ENCODE results near the gene FNDC4.

Gene FNDC4

DNA sequence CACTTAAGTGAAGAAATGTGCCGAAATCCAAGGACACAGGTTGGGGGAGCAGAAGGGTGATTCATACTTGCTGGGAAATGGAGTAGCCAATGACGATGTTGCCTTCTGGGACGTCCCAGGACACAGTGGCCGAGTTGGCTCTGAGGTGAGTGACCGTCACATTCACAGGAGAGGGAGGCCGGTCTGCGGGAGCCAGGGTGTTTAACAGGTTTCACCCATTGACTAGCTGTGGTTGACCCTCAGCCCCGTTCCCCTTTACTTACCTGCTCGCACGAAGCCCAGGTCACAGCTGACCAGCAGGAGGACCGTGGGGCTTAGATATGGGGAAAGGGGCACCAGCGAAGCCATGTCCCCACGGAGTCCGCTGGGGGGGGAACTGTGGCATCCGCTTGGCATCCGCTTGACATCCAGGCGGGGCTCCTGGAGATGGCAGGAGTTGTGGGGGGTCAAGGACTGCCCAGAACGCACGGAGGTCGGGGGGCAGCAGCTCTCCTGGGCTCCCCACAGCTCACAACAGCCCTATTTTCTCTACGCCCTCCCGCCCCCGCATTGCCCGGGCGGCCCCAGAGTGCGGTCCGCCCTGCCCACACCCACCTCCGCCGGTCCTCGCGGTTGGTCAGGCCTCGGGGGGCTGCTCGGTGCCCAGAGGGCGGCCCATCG is 586 bp downstream of the FNDC4 start:
- peak overlapping the region in 1 of 2 donors; percentile 52 for H3K9ac ChIP-seq (ENCODE audit: low read depth in 1 of 2, low read length in 2 of 2)
- no peaks in the 10 kb centered on the region for H3K9me3 ChIP-seq (ENCODE audit: control insufficient read depth in 2 of 2, low read length in 2 of 2)
- peaks cover 3 to 4% of the 10 kb centered on the region in 2 donors for H3K4me1 ChIP-seq (ENCODE audit: control insufficient read depth in 2 of 2, insufficient read depth in 2 of 2, low read length in 2 of 2)
- peaks cover 13 to 24% of the 10 kb centered on the region in 2 donors for H3K27me3 ChIP-seq (ENCODE audit: control insufficient read depth in 2 of 2, insufficient read depth in 2 of 2, low read length in 2 of 2)
- H3K27ac ChIP-seq (ENCODE audit: low read depth in 2 of 2, low read length in 2 of 2) = no peak overlapping the region
- H3K36me3 ChIP-seq (ENCODE audit: control insufficient read depth in 2 of 2, insufficient read depth in 2 of 2, low read length in 2 of 2) = no peaks in the 10 kb centered on the region
- peak overlapping the region; percentile 45 to 51 for H3K4me3 ChIP-seq (ENCODE audit: low read length in 2 of 2)

DNA sequence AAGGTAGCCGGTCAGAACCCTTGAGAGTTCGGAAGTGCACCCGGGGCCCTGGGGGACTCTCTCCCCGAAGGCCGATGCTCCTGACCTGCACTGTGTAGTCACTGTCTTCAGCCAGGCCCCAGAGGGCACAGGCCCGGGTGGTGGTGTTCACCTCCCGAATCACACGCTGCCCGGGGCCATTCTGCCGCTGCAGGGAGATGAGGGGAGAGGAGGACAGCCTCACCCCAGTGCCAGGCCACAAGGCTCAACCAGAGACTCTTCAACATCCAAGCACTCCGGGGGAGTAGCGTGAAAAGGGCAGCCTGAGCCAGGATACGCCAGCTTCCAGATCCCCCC is 1.1 kb downstream of the FNDC4 start:
- Histone ChIP-seq H3K4me3 (ENCODE audit: low read length in 2 of 2) (no peak overlapping the region), H3K36me3 (ENCODE audit: control insufficient read depth in 2 of 2, insufficient read depth in 2 of 2, low read length in 2 of 2) (no peaks in the 10 kb centered on the region), H3K9ac (ENCODE audit: low read depth in 1 of 2, low read length in 2 of 2) (no peak overlapping the region), H3K9me3 (ENCODE audit: control insufficient read depth in 2 of 2, low read length in 2 of 2) (no peaks in the 10 kb centered on the region), H3K4me1 (ENCODE audit: control insufficient read depth in 2 of 2, insufficient read depth in 2 of 2, low read length in 2 of 2) (peaks cover 8 to 9% of the 10 kb centered on the region in 2 donors), H3K27ac (ENCODE audit: low read depth in 2 of 2, low read length in 2 of 2) (no peak overlapping the region), H3K27me3 (ENCODE audit: control insufficient read depth in 2 of 2, insufficient read depth in 2 of 2, low read length in 2 of 2) (peaks cover 13 to 24% of the 10 kb centered on the region in 2 donors)

DNA sequence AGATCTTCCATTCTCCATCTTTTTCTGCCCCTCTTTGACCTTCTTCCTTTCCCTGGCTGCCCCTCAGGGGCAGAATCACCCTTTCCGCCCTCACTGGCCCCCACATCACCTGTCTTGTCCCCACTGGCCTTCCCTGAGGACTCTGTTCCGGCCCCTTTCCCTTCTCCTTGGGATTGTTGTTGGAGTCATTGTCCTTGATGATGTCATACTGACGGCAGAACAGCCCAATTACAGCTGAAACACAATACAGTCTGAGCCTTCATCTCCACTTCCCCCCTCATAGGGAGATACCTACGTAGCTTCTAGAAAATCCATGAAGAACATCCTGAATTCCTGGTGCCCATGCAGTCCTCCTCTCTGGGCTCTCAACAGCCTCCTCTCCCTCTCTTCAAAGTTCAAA is 2.4 kb downstream of the FNDC4 start:
- no peaks in the 10 kb centered on the region for H3K9me3 ChIP-seq (ENCODE audit: control insufficient read depth in 2 of 2, low read length in 2 of 2)
- H3K4me1 ChIP-seq (ENCODE audit: control insufficient read depth in 2 of 2, insufficient read depth in 2 of 2, low read length in 2 of 2) = peaks cover 8 to 10% of the 10 kb centered on the region in 2 donors
- H3K36me3 ChIP-seq (ENCODE audit: control insufficient read depth in 2 of 2, insufficient read depth in 2 of 2, low read length in 2 of 2) = no peaks in the 10 kb centered on the region
- H3K27ac ChIP-seq (ENCODE audit: low read depth in 2 of 2, low read length in 2 of 2) = no peak overlapping the region
- H3K9ac ChIP-seq (ENCODE audit: low read depth in 1 of 2, low read length in 2 of 2) = no peak overlapping the region
- H3K27me3 ChIP-seq (ENCODE audit: control insufficient read depth in 2 of 2, insufficient read depth in 2 of 2, low read length in 2 of 2) = peaks cover 13 to 24% of the 10 kb centered on the region in 2 donors
- no peak overlapping the region for H3K4me3 ChIP-seq (ENCODE audit: low read length in 2 of 2)

DNA sequence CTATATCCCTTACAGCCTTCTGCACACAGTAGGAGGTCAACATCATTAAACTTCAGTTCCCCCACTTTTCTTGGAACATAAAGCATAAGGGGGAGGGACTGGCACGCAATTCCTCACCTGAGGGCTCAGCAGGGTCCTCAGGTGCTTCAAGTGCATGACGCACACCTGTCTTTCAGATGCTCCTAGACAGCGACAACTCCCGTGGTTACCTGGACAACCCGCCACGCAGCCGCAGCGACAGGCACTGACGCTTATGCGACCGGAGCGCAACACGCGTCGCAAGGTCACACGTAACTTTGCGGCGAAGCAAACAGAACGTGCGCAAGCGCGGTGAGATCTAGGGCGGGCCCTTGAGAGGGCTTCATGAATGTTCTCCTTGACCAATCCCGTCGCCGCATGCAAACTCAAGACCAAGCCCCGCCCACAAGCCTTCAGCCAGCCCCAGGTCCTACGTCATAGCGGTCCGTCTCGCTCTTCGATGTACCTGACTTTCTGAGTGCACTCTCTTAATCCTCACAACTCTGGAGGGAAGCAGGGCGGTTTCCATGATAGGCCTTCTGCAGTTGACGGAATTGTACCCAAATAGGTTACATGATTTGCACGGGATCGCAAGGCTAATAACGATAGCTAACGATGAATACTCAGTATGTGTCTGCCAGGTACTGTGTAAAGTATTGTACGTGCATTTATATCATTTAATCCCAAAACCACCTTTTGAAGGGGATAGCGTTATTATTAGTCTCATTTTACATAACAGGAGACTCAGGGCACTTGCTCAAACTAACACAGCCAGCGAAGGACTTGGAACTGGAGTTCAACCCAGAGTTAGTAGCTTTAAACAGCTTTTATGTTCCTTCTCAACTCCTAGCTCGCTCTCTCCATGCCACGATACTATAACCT is 5.3 kb downstream of the FNDC4 start, which contains the start of gene IFT172:
Gene IFT172, minus strand, starts transcription at position 246 of the 900 bp plus-strand sequence. Its CDS starts 90 bp downstream, at position 156.
- H3K9me3 ChIP-seq (ENCODE audit: control insufficient read depth in 2 of 2, low read length in 2 of 2) = no peaks in the 10 kb centered on the region
- peaks cover 5 to 7% of the 10 kb centered on the region in 2 donors for H3K4me1 ChIP-seq (ENCODE audit: control insufficient read depth in 2 of 2, insufficient read depth in 2 of 2, low read length in 2 of 2)
- peak within 1 kb of the TSS; percentile 70 to 77 for H3K9ac ChIP-seq (ENCODE audit: low read depth in 1 of 2, low read length in 2 of 2)
- H3K27me3 ChIP-seq (ENCODE audit: control insufficient read depth in 2 of 2, insufficient read depth in 2 of 2, low read length in 2 of 2) = peaks cover 4 to 6% of the 10 kb centered on the region in 2 donors
- peak within 1 kb of the TSS; percentile 54 to 68 for H3K27ac ChIP-seq (ENCODE audit: low read depth in 2 of 2, low read length in 2 of 2)
- H3K36me3 ChIP-seq (ENCODE audit: control insufficient read depth in 2 of 2, insufficient read depth in 2 of 2, low read length in 2 of 2) = peaks cover 0 to 1% of the 10 kb centered on the region in 2 donors
- H3K4me3 ChIP-seq (ENCODE audit: low read length in 2 of 2) = peak within 1 kb of the TSS; percentile 59 to 97

DNA sequence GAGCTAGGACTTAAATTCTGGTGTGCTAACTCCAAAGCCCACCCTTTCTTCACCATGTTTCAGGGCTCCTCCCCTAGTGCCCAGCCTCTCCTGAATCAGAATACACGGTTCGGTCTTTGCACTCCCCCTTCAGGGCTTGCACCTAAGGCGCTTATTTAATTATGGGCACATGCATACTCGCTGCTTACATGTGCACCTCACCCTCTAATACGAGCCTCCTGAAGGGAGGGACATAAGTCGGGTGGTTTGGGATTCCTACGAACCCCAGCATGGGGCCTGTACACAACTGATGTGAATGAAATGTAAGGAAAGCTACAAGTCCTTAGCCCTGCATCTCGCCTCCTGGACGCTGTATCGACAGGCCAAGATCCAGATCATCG is 5.9 kb downstream of the FNDC4 start:
- H3K27ac ChIP-seq (ENCODE audit: low read depth in 2 of 2, low read length in 2 of 2) = peak overlapping the region; percentile 10 to 68

DNA sequence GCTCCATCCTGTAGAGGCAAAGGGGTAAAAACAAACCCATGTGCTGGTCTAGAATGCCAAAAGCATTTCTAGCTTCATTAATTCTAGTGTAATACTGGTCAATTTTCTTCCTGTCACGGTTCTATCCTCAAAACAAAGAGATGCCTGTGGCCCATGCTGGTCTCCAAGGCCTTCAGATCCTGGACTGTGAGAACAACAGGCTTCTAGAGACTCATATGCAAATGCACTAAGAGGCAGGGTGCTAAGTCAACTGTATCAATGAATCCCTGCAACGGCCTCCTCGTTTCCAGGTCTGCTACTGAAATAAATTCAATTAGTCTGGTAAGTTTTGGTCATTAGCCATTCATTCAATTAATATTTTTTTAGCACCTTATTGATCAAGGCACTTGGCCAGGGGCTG is 9.5 kb downstream of the FNDC4 start:
- peaks cover 5 to 7% of the 10 kb centered on the region in 2 donors for H3K4me1 ChIP-seq (ENCODE audit: control insufficient read depth in 2 of 2, insufficient read depth in 2 of 2, low read length in 2 of 2)
- H3K36me3 ChIP-seq (ENCODE audit: control insufficient read depth in 2 of 2, insufficient read depth in 2 of 2, low read length in 2 of 2) = peaks cover 11 to 16% of the 10 kb centered on the region in 2 donors
- H3K9me3 ChIP-seq (ENCODE audit: control insufficient read depth in 2 of 2, low read length in 2 of 2) = no peaks in the 10 kb centered on the region
- H3K9ac ChIP-seq (ENCODE audit: low read depth in 1 of 2, low read length in 2 of 2) = no peak overlapping the region
- H3K4me3 ChIP-seq (ENCODE audit: low read length in 2 of 2) = no peak overlapping the region
- no peaks in the 10 kb centered on the region for H3K27me3 ChIP-seq (ENCODE audit: control insufficient read depth in 2 of 2, insufficient read depth in 2 of 2, low read length in 2 of 2)
- no peak overlapping the region for H3K27ac ChIP-seq (ENCODE audit: low read depth in 2 of 2, low read length in 2 of 2)

More for the DNA sequence above, 5.9 kb downstream of the FNDC4 start:
- Histone ChIP-seq H3K4me1 (ENCODE audit: control insufficient read depth in 2 of 2, insufficient read depth in 2 of 2, low read length in 2 of 2) (peaks cover 5 to 7% of the 10 kb centered on the region in 2 donors), H3K9me3 (ENCODE audit: control insufficient read depth in 2 of 2, low read length in 2 of 2) (no peaks in the 10 kb centered on the region), H3K36me3 (ENCODE audit: control insufficient read depth in 2 of 2, insufficient read depth in 2 of 2, low read length in 2 of 2) (peaks cover 0 to 4% of the 10 kb centered on the region in 2 donors), H3K27me3 (ENCODE audit: control insufficient read depth in 2 of 2, insufficient read depth in 2 of 2, low read length in 2 of 2) (peaks cover under 1 to 3% of the 10 kb centered on the region in 2 donors), H3K4me3 (ENCODE audit: low read length in 2 of 2) (peak overlapping the region; percentile 59 to 97), H3K9ac (ENCODE audit: low read depth in 1 of 2, low read length in 2 of 2) (peak overlapping the region; percentile 70 to 77)

DNA sequence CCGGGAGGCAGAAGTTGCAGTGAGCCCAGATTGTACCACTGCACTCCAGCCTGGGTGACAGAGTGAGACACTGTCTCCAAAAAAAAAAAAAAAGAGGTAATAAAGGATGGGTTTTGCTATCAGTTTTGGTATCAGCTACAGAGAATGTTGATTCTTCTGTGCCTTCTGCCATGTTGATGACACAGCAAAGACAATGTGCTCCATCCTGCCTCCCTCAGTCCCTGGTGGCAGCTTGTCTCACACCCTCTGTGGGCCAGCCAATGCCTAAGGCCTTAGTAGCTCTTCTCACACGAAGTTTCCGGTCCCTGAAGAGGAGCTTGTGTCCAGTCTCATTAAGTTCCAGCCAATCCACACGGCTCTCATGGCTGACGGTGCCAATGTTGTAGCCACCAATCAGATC is 23.0 kb downstream of the FNDC4 start:
- Histone ChIP-seq H3K4me1 (ENCODE audit: control insufficient read depth in 2 of 2, insufficient read depth in 2 of 2, low read length in 2 of 2) (no peaks in the 10 kb centered on the region), H3K27ac (ENCODE audit: low read depth in 2 of 2, low read length in 2 of 2) (no peak overlapping the region), H3K4me3 (ENCODE audit: low read length in 2 of 2) (no peak overlapping the region), H3K27me3 (ENCODE audit: control insufficient read depth in 2 of 2, insufficient read depth in 2 of 2, low read length in 2 of 2) (no peaks in the 10 kb centered on the region), H3K9me3 (ENCODE audit: control insufficient read depth in 2 of 2, low read length in 2 of 2) (no peaks in the 10 kb centered on the region), H3K9ac (ENCODE audit: low read depth in 1 of 2, low read length in 2 of 2) (no peak overlapping the region), H3K36me3 (ENCODE audit: control insufficient read depth in 2 of 2, insufficient read depth in 2 of 2, low read length in 2 of 2) (peaks cover 0 to 18% of the 10 kb centered on the region in 2 donors)

DNA sequence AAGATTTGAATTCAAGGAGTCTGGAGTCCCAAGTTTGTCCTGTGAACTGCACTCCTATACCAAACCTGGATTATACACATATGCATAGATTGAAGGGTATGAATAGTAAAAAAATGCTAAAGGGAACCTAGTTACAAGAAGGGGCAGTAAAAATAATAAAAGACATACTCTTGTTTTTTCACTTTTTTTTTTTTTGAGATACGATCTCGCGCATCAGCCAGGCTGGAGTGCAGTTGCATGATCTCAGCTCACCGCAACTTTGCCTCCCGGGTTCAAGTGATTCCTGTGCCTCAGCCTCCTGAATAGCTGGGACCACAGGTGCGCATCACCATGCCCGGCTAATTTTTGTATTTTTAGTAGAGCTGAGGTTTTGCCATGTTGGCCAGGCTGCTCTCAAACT is 30.6 kb downstream of the FNDC4 start:
- H3K36me3 ChIP-seq (ENCODE audit: control insufficient read depth in 2 of 2, insufficient read depth in 2 of 2, low read length in 2 of 2) = peaks cover 0 to 2% of the 10 kb centered on the region in 2 donors
- H3K4me3 ChIP-seq (ENCODE audit: low read length in 2 of 2) = no peak overlapping the region
- H3K27me3 ChIP-seq (ENCODE audit: control insufficient read depth in 2 of 2, insufficient read depth in 2 of 2, low read length in 2 of 2) = no peaks in the 10 kb centered on the region
- H3K4me1 ChIP-seq (ENCODE audit: control insufficient read depth in 2 of 2, insufficient read depth in 2 of 2, low read length in 2 of 2) = no peaks in the 10 kb centered on the region
- H3K9me3 ChIP-seq (ENCODE audit: control insufficient read depth in 2 of 2, low read length in 2 of 2) = no peaks in the 10 kb centered on the region
- H3K27ac ChIP-seq (ENCODE audit: low read depth in 2 of 2, low read length in 2 of 2) = no peak overlapping the region
- H3K9ac ChIP-seq (ENCODE audit: low read depth in 1 of 2, low read length in 2 of 2) = no peak overlapping the region

DNA sequence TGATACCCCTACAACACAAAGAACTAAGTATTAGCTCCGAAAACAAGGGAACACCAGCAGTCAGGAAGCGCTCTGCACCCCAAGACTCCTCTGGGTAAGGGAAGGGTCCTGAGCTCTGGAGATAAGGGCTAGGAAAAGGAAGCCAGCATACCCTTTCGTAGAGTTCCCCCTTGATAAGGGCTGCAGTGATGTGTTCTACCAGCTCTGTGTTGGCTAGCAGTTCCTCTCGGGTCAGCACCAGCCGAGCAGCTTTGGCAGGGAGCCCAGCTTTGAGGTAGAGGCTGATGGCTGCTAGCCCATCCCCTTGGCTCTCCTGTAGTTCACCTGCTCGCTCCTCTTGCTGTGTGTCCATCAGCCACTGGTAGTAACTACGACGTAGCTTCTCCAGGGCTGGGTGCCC is 33.9 kb downstream of the FNDC4 start:
- Histone ChIP-seq H3K9ac (ENCODE audit: low read depth in 1 of 2, low read length in 2 of 2) (no peak overlapping the region), H3K4me1 (ENCODE audit: control insufficient read depth in 2 of 2, insufficient read depth in 2 of 2, low read length in 2 of 2) (no peaks in the 10 kb centered on the region), H3K27ac (ENCODE audit: low read depth in 2 of 2, low read length in 2 of 2) (no peak overlapping the region), H3K9me3 (ENCODE audit: control insufficient read depth in 2 of 2, low read length in 2 of 2) (no peaks in the 10 kb centered on the region), H3K36me3 (ENCODE audit: control insufficient read depth in 2 of 2, insufficient read depth in 2 of 2, low read length in 2 of 2) (peaks cover 4 to 9% of the 10 kb centered on the region in 2 donors), H3K27me3 (ENCODE audit: control insufficient read depth in 2 of 2, insufficient read depth in 2 of 2, low read length in 2 of 2) (no peaks in the 10 kb centered on the region), H3K4me3 (ENCODE audit: low read length in 2 of 2) (no peak overlapping the region)

DNA sequence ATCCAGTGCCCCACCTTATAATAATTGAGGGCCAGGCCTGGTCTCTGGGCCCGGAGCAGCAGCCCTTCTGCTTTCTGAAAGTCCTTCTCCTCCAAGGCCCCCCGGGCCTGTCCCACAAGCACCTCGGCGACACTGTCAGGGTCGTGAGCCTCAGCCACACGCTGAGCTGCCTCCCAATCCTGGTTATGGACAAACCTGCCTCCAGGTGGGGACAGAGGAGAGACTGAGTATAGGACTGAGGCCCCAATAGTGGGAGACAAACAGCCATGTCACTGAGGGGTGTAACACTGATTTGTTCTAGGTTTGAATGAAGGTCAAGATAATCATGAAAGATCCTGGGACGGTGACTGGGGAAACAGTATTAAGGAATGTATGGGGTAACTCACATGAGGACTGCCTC is 41.0 kb downstream of the FNDC4 start:
- H3K9me3 ChIP-seq (ENCODE audit: control insufficient read depth in 2 of 2, low read length in 2 of 2) = no peaks in the 10 kb centered on the region
- no peaks in the 10 kb centered on the region for H3K4me1 ChIP-seq (ENCODE audit: control insufficient read depth in 2 of 2, insufficient read depth in 2 of 2, low read length in 2 of 2)
- H3K9ac ChIP-seq (ENCODE audit: low read depth in 1 of 2, low read length in 2 of 2) = no peak overlapping the region
- H3K4me3 ChIP-seq (ENCODE audit: low read length in 2 of 2) = no peak overlapping the region
- H3K27me3 ChIP-seq (ENCODE audit: control insufficient read depth in 2 of 2, insufficient read depth in 2 of 2, low read length in 2 of 2) = no peaks in the 10 kb centered on the region
- no peak overlapping the region for H3K27ac ChIP-seq (ENCODE audit: low read depth in 2 of 2, low read length in 2 of 2)
- peaks cover 12 to 28% of the 10 kb centered on the region in 2 donors for H3K36me3 ChIP-seq (ENCODE audit: control insufficient read depth in 2 of 2, insufficient read depth in 2 of 2, low read length in 2 of 2)

Data from mucosa of rectum (tissue), 2 donors.